ENCODE data around the gene POLR2B. TPM values are rescaled to one million over a fixed set of nuclear protein-coding genes. Genes with fewer than 3 reads are reported as not detected.

Gene POLR2B
- total RNA-seq, 4 donors from 2014 or later, result 82.4 to 128 (median 110) TPM

GRCh38 chr4:57064811-57065711 lies 86.4 kb downstream of the POLR2B start:
- WGBS, 2 donors (ENCODE audit: low coverage in 1 of 2), result 21 to 38% methylated on average over 9 to 10 of the region's 20 CpGs
- Histone ChIP-seq H3K4me3 (no peak overlapping the region), H3K4me1 (peaks cover 7 to 79% (median 21%) of the 10 kb centered on the region in 3 donors), H3K36me3 (no peaks in the 10 kb centered on the region), H3K9me3 (no peaks in the 10 kb centered on the region), H3K27me3 (no peaks in the 10 kb centered on the region), H3K27ac (peak overlapping the region in 3 of 4 donors; percentile 66 to 78 (median 77))
- ATAC-seq, result peak; percentile 72
- TF ChIP-seq CTCF (IDR thresholded peaks at IDR 0.05) (no peak), POLR2AphosphoS5 (IDR thresholded peaks at IDR 0.05) (peak; percentile 50), EP300 (IDR thresholded peaks at IDR 0.05) (no peak)

GRCh38 chr4:57065730-57066482 lies 87.2 kb downstream of the POLR2B start:
- peaks cover 7 to 77% (median 21%) of the 10 kb centered on the region in 3 donors for H3K4me1 ChIP-seq
- H3K36me3 ChIP-seq, result no peaks in the 10 kb centered on the region
- no peak overlapping the region for H3K4me3 ChIP-seq
- H3K9me3 ChIP-seq, result no peaks in the 10 kb centered on the region
- H3K27ac ChIP-seq, result peak overlapping the region; percentile 3 to 78 (median 72)
- no peak for ATAC-seq
- whole genome bisulfite sequencing, 2 donors (ENCODE audit: low coverage in 1 of 2), result 67 to 100% methylated on average over 1 to 5 of the region's 5 CpGs
- H3K27me3 ChIP-seq, result no peaks in the 10 kb centered on the region
- TF ChIP-seq EP300 (IDR thresholded peaks at IDR 0.05), result no peak

DNA sequence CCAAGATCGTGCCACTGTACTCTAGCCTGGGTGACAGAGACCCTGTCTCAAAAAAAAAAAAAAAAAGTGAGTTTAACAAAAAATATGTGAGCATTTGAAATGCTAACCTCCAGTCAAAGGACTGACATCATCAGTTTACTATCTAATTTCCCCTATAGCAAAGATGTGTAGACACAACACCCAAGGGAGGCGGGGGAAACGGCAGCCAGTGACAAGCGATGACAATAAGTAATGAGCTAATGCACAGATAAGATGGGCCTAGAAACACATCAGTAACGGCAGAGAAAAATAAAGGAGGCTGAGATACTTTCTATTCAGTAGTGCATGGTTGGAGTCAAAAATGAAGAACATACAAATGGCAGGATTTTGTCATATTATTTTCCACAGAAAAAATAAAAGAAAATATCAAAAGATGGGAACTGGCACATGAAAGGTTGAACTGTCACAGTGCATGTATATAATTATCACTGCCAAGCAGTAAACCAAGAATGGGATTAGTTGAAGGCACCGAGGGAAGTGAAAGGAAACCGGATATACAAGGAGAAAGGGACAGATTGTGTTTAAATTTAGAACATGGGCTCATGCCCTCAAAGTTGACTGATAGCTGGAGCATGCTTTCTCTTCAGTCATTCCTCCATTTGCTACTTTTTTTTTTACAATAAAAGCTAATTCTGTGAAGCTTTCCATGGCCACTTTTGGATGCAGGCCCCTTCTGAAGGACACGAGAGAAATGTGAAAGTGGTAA lies 89.7 kb downstream of the POLR2B start:
- no peaks in the 10 kb centered on the region for H3K36me3 ChIP-seq
- no peaks in the 10 kb centered on the region for H3K9me3 ChIP-seq
- TF ChIP-seq EP300 (IDR thresholded peaks at IDR 0.05) (no peak), POLR2AphosphoS5 (IDR thresholded peaks at IDR 0.05) (no peak), POLR2A (IDR thresholded peaks at IDR 0.05) (no peak), CTCF (IDR thresholded peaks at IDR 0.05) (no peak)
- peaks cover 3 to 71% (median 17%) of the 10 kb centered on the region in 3 donors for H3K4me1 ChIP-seq
- peak overlapping the region in 3 of 4 donors; percentile 39 to 64 (median 44) for H3K27ac ChIP-seq
- no peaks in the 10 kb centered on the region for H3K27me3 ChIP-seq
- ATAC-seq, result no peak
- no peak overlapping the region for H3K4me3 ChIP-seq
- 55 to 59% methylated on average over 6 to 7 of the region's 8 CpGs for WGBS, 2 donors (ENCODE audit: low coverage in 1 of 2)

DNA sequence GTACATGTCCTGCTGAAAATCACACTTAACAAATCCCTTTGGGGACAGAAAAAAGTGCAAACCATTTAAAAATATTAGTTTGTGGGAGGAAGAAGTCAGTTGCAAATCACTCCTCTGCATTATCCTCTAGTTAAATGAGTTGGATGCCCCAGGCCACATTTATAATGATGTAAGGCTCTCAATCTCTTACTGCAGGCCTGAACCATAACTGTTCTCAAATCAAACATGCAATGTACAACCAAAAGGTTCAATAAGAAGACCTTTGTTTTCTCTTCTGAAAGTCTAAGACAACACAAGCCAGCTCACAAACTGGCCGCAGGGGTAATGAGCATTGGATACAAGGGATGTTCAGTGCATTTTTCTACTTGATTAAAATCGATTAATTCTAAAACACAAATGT lies 91.8 kb downstream of the POLR2B start:
- Histone ChIP-seq H3K27ac (no peak overlapping the region), H3K9me3 (no peaks in the 10 kb centered on the region), H3K4me1 (peaks cover 3 to 68% (median 6%) of the 10 kb centered on the region in 3 donors)

More for the DNA sequence above, 91.8 kb downstream of the POLR2B start:
- TF ChIP-seq EP300 (IDR thresholded peaks at IDR 0.05), result no peak
- TF ChIP-seq POLR2A (IDR thresholded peaks at IDR 0.05), result no peak
- no peak for TF ChIP-seq CTCF (IDR thresholded peaks at IDR 0.05)
- no peak for TF ChIP-seq POLR2AphosphoS5 (IDR thresholded peaks at IDR 0.05)
- H3K4me3 ChIP-seq, result no peak overlapping the region
- no peaks in the 10 kb centered on the region for H3K27me3 ChIP-seq
- no peak for ATAC-seq
- H3K36me3 ChIP-seq, result no peaks in the 10 kb centered on the region
- WGBS, 2 donors (ENCODE audit: low coverage in 1 of 2), result 71 to 77% methylated on average over 2 of the region's 2 CpGs
